HL-60/S4 treated with phorbol 12-myristate 13-acetate at 8.2 ng/mL for 4 days and 3 days (cell line): Measurements from ENCODE around the gene ARMC3.

Experiments used
- in situ Hi-C: fragments of 300-500 bp; cut with MboI; formaldehyde crosslinking; loops from 2 replicates; pipeline ENCODE4 v1.15.0; 2022; ENCODE audit warnings: low sequenced_read_pairs

Gene ARMC3

GRCh38 chr10:22990443-22990842 is 62.6 kb downstream of the ARMC3 start:
- in situ Hi-C loops = loop anchor here (25.0 kb wide), 2 partner anchors 428 to 978 kb away; partner anchors contain the start of gene DNAJC1

GRCh38 chr10:22992075-22992474 is 64.2 kb downstream of the ARMC3 start:
- in situ Hi-C loops = loop anchor here (25.0 kb wide), 2 partner anchors 430 to 980 kb away; partner anchors contain the start of gene DNAJC1

GRCh38 chr10:22992621-22993020 is 64.8 kb downstream of the ARMC3 start:
- in situ Hi-C loops = loop anchor here (25.0 kb wide), 2 partner anchors 430 to 980 kb away; partner anchors contain the start of gene DNAJC1

GRCh38 chr10:22993314-22993713 is 65.5 kb downstream of the ARMC3 start:
- in situ Hi-C loops = loop anchor here (25.0 kb wide), 2 partner anchors 431 to 981 kb away; partner anchors contain the start of gene DNAJC1

GRCh38 chr10:22997096-22997495 is 69.2 kb downstream of the ARMC3 start:
- in situ Hi-C loops = loop anchor here (25.0 kb wide), 2 partner anchors 435 to 985 kb away; partner anchors contain the start of gene DNAJC1

- in situ Hi-C loops = loop anchor here (25.0 kb wide), 2 partner anchors 436 to 986 kb away; partner anchors contain the start of gene DNAJC1
Observed at GRCh38 chr10:22998091-22998490, 70.2 kb downstream of the ARMC3 start.

GRCh38 chr10:22999942-23000341 is 72.1 kb downstream of the ARMC3 start:
- in situ Hi-C loops = loop anchor here (25.0 kb wide), 2 partner anchors 438 to 988 kb away; partner anchors contain the start of gene DNAJC1

GRCh38 chr10:23001901-23002516 is 74.2 kb downstream of the ARMC3 start:
- in situ Hi-C loops = no loop called here

GRCh38 chr10:23005150-23005549 is 77.3 kb downstream of the ARMC3 start:
- in situ Hi-C loops = no loop called here

GRCh38 chr10:23013581-23014335 is 85.9 kb downstream of the ARMC3 start:
- in situ Hi-C loops = no loop called here

- in situ Hi-C loops = no loop called here
Observed at GRCh38 chr10:23015021-23015707, 87.3 kb downstream of the ARMC3 start.

- in situ Hi-C loops = no loop called here
Observed at GRCh38 chr10:23016636-23017035, 88.8 kb downstream of the ARMC3 start.

GRCh38 chr10:23019633-23020032 is 91.8 kb downstream of the ARMC3 start:
- in situ Hi-C loops = no loop called here

- in situ Hi-C loops = no loop called here
Observed at GRCh38 chr10:23021430-23021829, 93.6 kb downstream of the ARMC3 start.

GRCh38 chr10:23024002-23024401 is 96.1 kb downstream of the ARMC3 start:
- in situ Hi-C loops = no loop called here

GRCh38 chr10:23031318-23031717 is 103.5 kb downstream of the ARMC3 start:
- in situ Hi-C loops = no loop called here

GRCh38 chr10:23034790-23035189 is 106.9 kb downstream of the ARMC3 start:
- in situ Hi-C loops = no loop called here

GRCh38 chr10:23035569-23035968 is 107.7 kb downstream of the ARMC3 start:
- in situ Hi-C loops = no loop called here

GRCh38 chr10:23037152-23037551 is 109.3 kb downstream of the ARMC3 start:
- in situ Hi-C loops = no loop called here

GRCh38 chr10:23037561-23037960 is 109.7 kb downstream of the ARMC3 start:
- in situ Hi-C loops = no loop called here

- in situ Hi-C loops = no loop called here
Observed at GRCh38 chr10:23038172-23038571, 110.3 kb downstream of the ARMC3 start.
